GM12864 (cell line): ENCODE results near the gene CEP170.

Experiments used
- DNase-seq: peaks from one replicate; pipeline ENCODE4 v3.0.0-alpha.2; 2011; ENCODE audit warnings: low read depth
- H3K4me3 ChIP-seq: 2 replicates; pipeline ENCODE4 v1.5.1; 2011; ENCODE audit warnings: mild to moderate bottlenecking, low read depth, low read length, control low read depth
- TF ChIP-seq, protein P1 (sequence below): IDR thresholded peaks from 2 replicates; pipeline ENCODE4 v1.5.1; 2011; ENCODE audit warnings: low read depth, mild to moderate bottlenecking, moderate library complexity, low read length, control low read depth, inconsistent platforms; ENCODE audit errors: missing control alignments

Gene CEP170

DNA sequence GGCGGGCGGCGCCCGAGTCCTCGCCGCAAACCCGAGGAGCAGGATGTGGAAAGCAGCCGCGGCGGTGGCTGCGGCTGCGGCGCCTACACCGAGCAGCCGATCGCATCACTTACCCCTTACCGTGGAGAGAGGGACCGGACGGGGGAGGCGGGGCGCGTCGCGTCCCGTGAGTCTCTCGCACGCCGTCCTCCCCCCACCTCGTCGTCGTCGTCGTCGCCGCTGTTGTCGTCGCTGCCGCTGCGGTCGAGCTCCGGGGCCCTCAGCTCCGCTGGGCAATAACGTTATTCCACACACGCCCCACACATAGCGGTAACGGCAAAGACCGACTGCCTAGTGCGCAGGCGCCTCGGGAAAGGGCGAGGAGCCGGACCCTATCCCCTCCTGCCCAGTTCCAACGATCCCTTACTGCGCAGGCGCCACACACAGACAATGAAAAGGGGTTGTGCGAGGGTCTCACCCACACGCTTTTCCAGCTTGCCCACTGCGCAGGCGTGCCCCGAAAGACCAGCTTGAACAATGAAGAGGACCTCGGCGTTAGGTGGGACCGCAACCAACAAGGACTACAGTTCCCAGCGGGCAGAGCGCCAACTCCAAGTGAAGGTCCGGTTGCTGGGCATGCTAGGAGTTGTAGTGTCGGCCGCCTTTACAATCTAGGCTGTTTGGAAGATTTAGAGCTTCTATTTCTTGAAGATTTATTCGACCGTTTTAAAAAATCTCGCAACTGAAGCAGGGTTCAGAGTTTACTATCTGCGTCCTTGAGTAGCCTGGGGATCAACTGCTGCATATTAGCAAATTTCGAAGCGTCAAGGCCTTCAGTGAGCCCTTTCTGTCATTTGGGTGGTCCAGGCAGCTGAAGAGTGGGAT lies at the start of gene CEP170:
Gene CEP170 (minus strand): TSS at position 355 of the 864 bp plus-strand sequence. CDS start 30,001 bp downstream, outside the sequence.
- peak; percentile 95 for DNase-seq
- peak within 1 kb of the TSS; percentile 99 for H3K4me3 ChIP-seq
- TF ChIP-seq, protein P1, sequence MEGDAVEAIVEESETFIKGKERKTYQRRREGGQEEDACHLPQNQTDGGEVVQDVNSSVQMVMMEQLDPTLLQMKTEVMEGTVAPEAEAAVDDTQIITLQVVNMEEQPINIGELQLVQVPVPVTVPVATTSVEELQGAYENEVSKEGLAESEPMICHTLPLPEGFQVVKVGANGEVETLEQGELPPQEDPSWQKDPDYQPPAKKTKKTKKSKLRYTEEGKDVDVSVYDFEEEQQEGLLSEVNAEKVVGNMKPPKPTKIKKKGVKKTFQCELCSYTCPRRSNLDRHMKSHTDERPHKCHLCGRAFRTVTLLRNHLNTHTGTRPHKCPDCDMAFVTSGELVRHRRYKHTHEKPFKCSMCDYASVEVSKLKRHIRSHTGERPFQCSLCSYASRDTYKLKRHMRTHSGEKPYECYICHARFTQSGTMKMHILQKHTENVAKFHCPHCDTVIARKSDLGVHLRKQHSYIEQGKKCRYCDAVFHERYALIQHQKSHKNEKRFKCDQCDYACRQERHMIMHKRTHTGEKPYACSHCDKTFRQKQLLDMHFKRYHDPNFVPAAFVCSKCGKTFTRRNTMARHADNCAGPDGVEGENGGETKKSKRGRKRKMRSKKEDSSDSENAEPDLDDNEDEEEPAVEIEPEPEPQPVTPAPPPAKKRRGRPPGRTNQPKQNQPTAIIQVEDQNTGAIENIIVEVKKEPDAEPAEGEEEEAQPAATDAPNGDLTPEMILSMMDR: no peak

DNA sequence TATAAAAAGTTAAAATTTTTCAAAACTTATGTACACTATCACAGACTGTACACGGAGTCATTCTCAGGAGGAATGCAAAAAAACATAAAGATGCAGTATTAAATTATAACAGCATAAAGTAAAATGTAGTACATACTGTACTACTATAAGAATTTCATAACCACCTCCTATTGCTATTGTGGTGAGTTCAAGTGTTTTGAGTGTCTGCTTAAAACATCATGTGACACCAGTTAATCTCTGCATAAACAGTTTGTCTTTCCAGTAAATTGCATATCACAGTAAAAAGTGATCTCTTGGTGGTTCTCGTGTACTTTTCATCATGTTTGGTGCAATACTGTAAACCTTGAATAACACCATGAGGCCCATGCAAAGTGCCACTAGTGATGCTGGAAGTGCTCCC lies 46.0 kb upstream of the CEP170 start:
- TF ChIP-seq, protein P1: no peak
- DNase-seq: no peak
- no peak overlapping the region for H3K4me3 ChIP-seq

DNA sequence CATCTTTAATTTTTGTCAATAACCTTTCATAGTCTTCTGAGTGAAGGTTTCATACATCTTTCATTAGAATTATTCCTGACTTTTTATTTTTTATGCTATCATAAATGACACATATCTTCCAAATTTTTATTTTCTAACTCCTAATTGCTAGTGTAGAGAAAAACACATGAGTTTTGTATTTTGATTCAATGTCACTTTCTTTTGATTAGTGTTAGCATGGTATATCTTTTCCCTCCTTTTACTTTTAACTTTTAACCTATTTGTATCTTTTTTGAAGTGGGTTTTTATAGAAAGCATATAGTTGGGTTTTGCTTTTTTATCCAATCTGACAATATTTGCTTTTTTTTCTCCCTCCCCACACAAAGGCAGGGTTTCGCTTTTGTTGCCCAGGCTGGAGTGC lies 44.0 kb upstream of the CEP170 start:
- TF ChIP-seq, protein P1: no peak
- DNase-seq: no peak
- no peak overlapping the region for H3K4me3 ChIP-seq

DNA sequence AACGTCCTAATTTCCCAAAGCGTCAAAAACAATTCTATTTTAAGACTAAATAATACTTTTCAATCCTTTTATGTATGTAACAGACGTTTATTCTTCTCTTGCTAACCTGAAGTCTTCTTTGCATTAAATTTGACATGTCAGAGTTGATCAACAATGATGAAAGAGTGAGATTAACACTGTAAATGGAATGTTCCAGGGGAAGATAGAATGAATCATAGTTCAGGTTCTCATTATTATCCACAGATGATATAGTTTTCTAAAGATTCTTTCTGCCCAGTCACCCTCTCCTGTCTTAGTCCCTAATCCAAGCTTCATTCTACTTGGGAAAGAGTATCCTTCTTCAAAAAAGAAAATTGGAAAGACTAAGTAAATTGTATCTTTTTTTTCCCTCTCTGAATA lies 39.6 kb upstream of the CEP170 start:
- no peak overlapping the region for H3K4me3 ChIP-seq
- TF ChIP-seq, protein P1: no peak
- no peak for DNase-seq

DNA sequence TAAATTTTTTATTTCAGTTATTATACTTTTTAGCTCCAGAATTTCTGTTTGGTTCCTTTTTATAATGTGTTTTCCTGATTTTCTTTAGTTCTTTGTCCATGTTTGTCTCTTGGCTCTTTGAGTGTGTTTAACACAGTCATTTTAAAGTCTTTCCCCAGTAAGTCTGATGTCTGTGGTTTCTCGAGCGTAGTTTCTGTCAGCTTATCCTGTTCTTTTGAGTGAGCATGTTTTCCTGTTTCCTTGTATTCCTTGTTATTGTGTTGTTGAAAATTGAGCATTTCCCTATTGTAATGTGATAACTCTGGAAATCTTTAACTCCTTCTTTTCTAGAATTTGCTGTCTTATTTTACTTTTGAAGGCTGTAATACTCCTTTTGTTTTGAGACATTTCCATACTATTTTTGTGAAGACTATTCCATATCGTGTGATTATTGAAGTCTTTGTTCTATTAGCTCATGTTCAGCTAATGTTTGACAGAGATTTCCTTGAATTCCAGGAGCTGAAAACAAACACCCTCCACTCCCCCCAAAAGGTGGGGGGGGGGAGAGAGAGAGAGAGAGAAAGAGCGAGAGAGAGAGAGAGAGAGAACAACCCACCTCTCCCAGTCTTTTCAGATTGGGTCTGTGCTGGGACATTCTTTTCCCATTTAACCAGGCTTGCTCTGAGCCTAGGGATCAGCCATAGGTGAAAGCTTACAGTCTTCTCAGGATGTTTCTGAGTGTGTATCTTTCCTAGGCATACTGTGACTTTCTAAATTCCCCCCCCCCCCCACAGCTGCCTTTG lies 39.1 kb upstream of the CEP170 start:
- H3K4me3 ChIP-seq: no peak overlapping the region
- TF ChIP-seq, protein P1: no peak
- DNase-seq: no peak

DNA sequence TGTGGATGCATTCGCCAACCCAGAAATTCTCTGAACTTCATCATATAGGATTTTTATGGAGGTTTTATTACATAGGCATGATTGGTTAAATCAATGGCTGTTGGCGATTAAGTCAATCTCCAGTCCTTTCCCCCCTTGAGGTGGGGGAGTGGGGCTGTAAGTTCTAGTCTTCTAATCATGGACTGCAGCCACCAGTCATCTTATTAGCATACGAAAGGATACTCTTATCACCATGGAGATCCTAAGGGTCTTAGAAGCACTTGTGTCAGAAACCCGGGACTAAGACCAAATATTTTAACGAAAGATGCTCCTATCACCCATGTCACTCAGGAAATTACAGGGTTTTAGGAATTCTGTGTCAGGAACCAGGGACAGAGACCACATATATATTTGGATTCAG lies 37.0 kb upstream of the CEP170 start:
- H3K4me3 ChIP-seq: no peak overlapping the region
- TF ChIP-seq, protein P1: no peak
- no peak for DNase-seq

DNA sequence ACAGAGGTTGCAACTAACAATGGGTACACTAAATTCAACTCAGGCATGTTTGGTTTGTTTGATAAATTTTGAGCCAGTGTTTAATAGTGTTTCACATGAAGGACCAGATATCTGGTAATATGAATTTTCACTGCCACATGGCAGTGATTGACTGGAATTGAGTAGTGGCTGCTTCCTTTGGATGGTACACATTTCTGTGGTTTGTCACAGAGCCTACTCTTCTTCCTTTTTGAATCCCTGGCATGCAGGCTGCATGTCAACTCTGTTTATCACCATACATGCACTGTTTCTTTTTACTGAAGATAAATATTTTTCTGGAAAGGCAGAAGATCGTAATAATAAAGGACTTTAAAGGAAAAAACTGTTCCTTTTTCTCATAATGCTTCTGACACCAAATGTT lies 36.2 kb upstream of the CEP170 start:
- no peak overlapping the region for H3K4me3 ChIP-seq
- TF ChIP-seq, protein P1: no peak
- no peak for DNase-seq
